Measurements from ENCODE around the gene GLYATL2. TPM values are rescaled to one million over a fixed set of nuclear protein-coding genes. Genes with fewer than 3 reads are reported as not detected.

Gene GLYATL2
- 1.1 TPM for polyA plus RNA-seq (ENCODE audit: insufficient read length)

- DNase-seq = no peak
Observed at GRCh38 chr11:58844361-58845005, at the start of gene GLYATL2. GLYATL2 (minus strand) TSS chr11:58844704; CDS start chr11:58839612, 5,092 bp downstream.

- DNase-seq = no peak
Observed at GRCh38 chr11:58893899-58894298, 49.4 kb upstream of the GLYATL2 start.

- DNase-seq = no peak
Observed at GRCh38 chr11:58888579-58888978, 44.1 kb upstream of the GLYATL2 start.

- DNase-seq = no peak
Observed at GRCh38 chr11:58887452-58887851, 42.9 kb upstream of the GLYATL2 start.

GRCh38 chr11:58880625-58881024 lies 36.1 kb upstream of the GLYATL2 start:
- no peak for DNase-seq

GRCh38 chr11:58880166-58880565 lies 35.7 kb upstream of the GLYATL2 start:
- DNase-seq = no peak

GRCh38 chr11:58867556-58867955 lies 23.1 kb upstream of the GLYATL2 start:
- no peak for DNase-seq

GRCh38 chr11:58866788-58867187 lies 22.3 kb upstream of the GLYATL2 start:
- DNase-seq = no peak

- DNase-seq = no peak
Observed at GRCh38 chr11:58864335-58864734, 19.8 kb upstream of the GLYATL2 start.

- no peak for DNase-seq
Observed at GRCh38 chr11:58863697-58864096, 19.2 kb upstream of the GLYATL2 start.

- DNase-seq = no peak
Observed at GRCh38 chr11:58861533-58861932, 17.0 kb upstream of the GLYATL2 start.

GRCh38 chr11:58856806-58857205 lies 12.3 kb upstream of the GLYATL2 start:
- no peak for DNase-seq

GRCh38 chr11:58845386-58845785 lies 882 bp upstream of the GLYATL2 start:
- no peak for DNase-seq

- DNase-seq = no peak
Observed at GRCh38 chr11:58837707-58838388, 6.7 kb downstream of the GLYATL2 start.

- DNase-seq = no peak
Observed at GRCh38 chr11:58832056-58832645, 12.4 kb downstream of the GLYATL2 start.

- no peak for DNase-seq
Observed at GRCh38 chr11:58830673-58831301, 13.7 kb downstream of the GLYATL2 start.

- no peak for DNase-seq
Observed at GRCh38 chr11:58829786-58830185, 14.7 kb downstream of the GLYATL2 start.

- no peak for DNase-seq
Observed at GRCh38 chr11:58813693-58814092, 30.8 kb downstream of the GLYATL2 start.

GRCh38 chr11:58811499-58811898 lies 33.0 kb downstream of the GLYATL2 start:
- no peak for DNase-seq

- no peak for DNase-seq
Observed at GRCh38 chr11:58807343-58807742, 37.2 kb downstream of the GLYATL2 start.

- DNase-seq = no peak
Observed at GRCh38 chr11:58805065-58805464, 39.4 kb downstream of the GLYATL2 start.

- DNase-seq = no peak
Observed at GRCh38 chr11:58801974-58802545, 42.4 kb downstream of the GLYATL2 start.

GRCh38 chr11:58801302-58801701 lies 43.2 kb downstream of the GLYATL2 start:
- DNase-seq = no peak
